A549 (cell line): ENCODE results near the gene ABCC4.

Experiments
- BHLHE40 ChIP-seq: IDR thresholded peaks from 2 replicates; pipeline ENCODE4 v1.6.1; 2012; ENCODE audit warnings: low read depth, low read length, inconsistent platforms
- CHD4 ChIP-seq: fragments of 200-600 bp; sonication (generic); IDR thresholded peaks from 2 replicates; pipeline ENCODE4 v1.6.1; 2016; ENCODE audit warnings: antibody characterized with exemption, mild to moderate bottlenecking, borderline replicate concordance
- CTCF ChIP-seq: fragments of >200 bp; sonication (Bioruptor Twin); formaldehyde crosslinking; IDR thresholded peaks from 3 replicates; pipeline ENCODE4 v1.5.1; 2016
- MAFK ChIP-seq: fragments of 450-650 bp; IDR thresholded peaks from 2 replicates; pipeline ENCODE4 v1.6.1; 2014; ENCODE audit not compliant: partially characterized antibody
- MAX ChIP-seq: IDR thresholded peaks from 2 replicates; pipeline ENCODE4 v1.6.1; 2012
- MYC ChIP-seq: IDR thresholded peaks from 2 replicates; pipeline ENCODE4 v1.6.1; 2012; ENCODE audit warnings: mild to moderate bottlenecking, inconsistent platforms, low read length, improper control_type of control experiment, borderline replicate concordance
- POLR2A ChIP-seq: IDR thresholded peaks from 2 replicates; pipeline ENCODE4 v1.6.1; 2012; ENCODE audit warnings: mild to moderate bottlenecking, low read length
- RNF2 ChIP-seq: fragments of 200-600 bp; sonication (generic); IDR thresholded peaks from 2 replicates; pipeline ENCODE4 v1.6.1; 2016; ENCODE audit warnings: low read depth, mild to moderate bottlenecking, antibody characterized with exemption, moderate library complexity, borderline replicate concordance
- SMC3 ChIP-seq: fragments of >200 bp; sonication (Bioruptor Twin); formaldehyde crosslinking; IDR thresholded peaks from 3 replicates; pipeline ENCODE4 v1.6.1; 2018; ENCODE audit warnings: inconsistent platforms
- TF ChIP-seq, protein P1 (sequence below): IDR thresholded peaks from 2 replicates; pipeline ENCODE4 v1.6.1; 2012
- TF ChIP-seq, protein P2 (sequence below): fragments of 450-650 bp; IDR thresholded peaks from 2 replicates; pipeline ENCODE4 v1.6.1; 2014; ENCODE audit warnings: antibody characterized with exemption

- TF ChIP-seq MAFK (no peak), BHLHE40 (no peak), CTCF (no peak), RNF2 (no peak), MAX (no peak), SMC3 (no peak), POLR2A (no peak), MYC (no peak), CHD4 (no peak)
- TF ChIP-seq, protein P1, sequence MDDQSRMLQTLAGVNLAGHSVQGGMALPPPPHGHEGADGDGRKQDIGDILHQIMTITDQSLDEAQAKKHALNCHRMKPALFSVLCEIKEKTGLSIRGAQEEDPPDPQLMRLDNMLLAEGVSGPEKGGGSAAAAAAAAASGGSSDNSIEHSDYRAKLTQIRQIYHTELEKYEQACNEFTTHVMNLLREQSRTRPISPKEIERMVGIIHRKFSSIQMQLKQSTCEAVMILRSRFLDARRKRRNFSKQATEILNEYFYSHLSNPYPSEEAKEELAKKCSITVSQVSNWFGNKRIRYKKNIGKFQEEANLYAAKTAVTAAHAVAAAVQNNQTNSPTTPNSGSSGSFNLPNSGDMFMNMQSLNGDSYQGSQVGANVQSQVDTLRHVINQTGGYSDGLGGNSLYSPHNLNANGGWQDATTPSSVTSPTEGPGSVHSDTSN, result no peak
- TF ChIP-seq, protein P2, sequence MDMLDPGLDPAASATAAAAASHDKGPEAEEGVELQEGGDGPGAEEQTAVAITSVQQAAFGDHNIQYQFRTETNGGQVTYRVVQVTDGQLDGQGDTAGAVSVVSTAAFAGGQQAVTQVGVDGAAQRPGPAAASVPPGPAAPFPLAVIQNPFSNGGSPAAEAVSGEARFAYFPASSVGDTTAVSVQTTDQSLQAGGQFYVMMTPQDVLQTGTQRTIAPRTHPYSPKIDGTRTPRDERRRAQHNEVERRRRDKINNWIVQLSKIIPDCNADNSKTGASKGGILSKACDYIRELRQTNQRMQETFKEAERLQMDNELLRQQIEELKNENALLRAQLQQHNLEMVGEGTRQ, result no peak
Measured at GRCh38 chr13:95075506-95075905, 225.7 kb downstream of the ABCC4 start.
